Thoracic aorta (tissue), 2 donors: ENCODE results near the gene FBXL5. TPM values are rescaled to one million over a fixed set of nuclear protein-coding genes. Genes with fewer than 3 reads are reported as not detected.

ENCODE experiments used
- ATAC-seq: fragments of 150-250 bp; one replicate; pipeline ENCODE4 v1.8.0; 2017; ENCODE audit warnings: low read depth; ENCODE audit not compliant: insufficient number of reproducible peaks, low FRiP score
- DNase-seq: peaks from one replicate; pipeline ENCODE4 v3.0.0-alpha.2; 2020; ENCODE audit warnings: low spot score
- H3K27ac ChIP-seq, 2 donors: fragments of 200-600 bp; sonication (generic); 1 replicate in 1 of 2; 2 replicates in 1 of 2; pipeline ENCODE4 v1.5.1; 2016; ENCODE audit warnings: mild to moderate bottlenecking in 2 of 2, moderate library complexity in 2 of 2
- H3K27me3 ChIP-seq: fragments of 200-600 bp; sonication (generic); replicated peaks from 2 replicates; pipeline ENCODE4 v1.6.0; 2016; ENCODE audit warnings: mild to moderate bottlenecking; ENCODE audit not compliant: insufficient read depth
- H3K36me3 ChIP-seq: fragments of 200-600 bp; sonication (generic); one replicate; pipeline ENCODE4 v1.5.1; 2016
- H3K4me1 ChIP-seq, 2 donors: fragments of 200-600 bp; sonication (generic); 1 replicate in 1 of 2; 2 replicates in 1 of 2; pipeline versions ENCODE4 v1.5.1 to v1.6.0; 2016; ENCODE audit warnings: low read depth in 2 of 2, mild to moderate bottlenecking in 1 of 2; ENCODE audit not compliant: control insufficient read depth in 1 of 2
- H3K4me3 ChIP-seq: fragments of 200-600 bp; sonication (generic); 2 replicates; pipeline ENCODE4 v1.5.1; 2016; ENCODE audit warnings: mild to moderate bottlenecking
- H3K9me3 ChIP-seq: fragments of 200-600 bp; sonication (generic); 2 replicates; pipeline ENCODE4 v1.5.1; 2016
- CTCF ChIP-seq: fragments of 200-600 bp; sonication (generic); IDR thresholded peaks from one replicate; pipeline ENCODE4 v1.5.1; 2019; ENCODE audit warnings: antibody characterized with exemption
- total RNA-seq, 2 donors: library from RNA; depleted of rRNA; stranded (reverse); fragments of >200 nt; gene quantifications; one replicate each; pipeline versions ENCODE4 v1.1.0 to v1.2.3, GENCODE V29; 2016

FBXL5 gene
- total RNA-seq, 2 donors from 2014 or later = 136 to 147 TPM

GRCh38 chr4:15605537-15605936 is 49.6 kb downstream of the FBXL5 start:
- no peak for TF ChIP-seq CTCF
- Histone ChIP-seq H3K36me3 (peaks cover 28% of the 10 kb centered on the region), H3K27me3 (no peaks in the 10 kb centered on the region), H3K4me3 (no peak overlapping the region), H3K4me1 (peaks cover 0 to under 1% of the 10 kb centered on the region in 2 donors), H3K9me3 (no peaks in the 10 kb centered on the region), H3K27ac (no peak overlapping the region)
- no peak for DNase-seq
- ATAC-seq = no peak

- no peak for ATAC-seq
- Histone ChIP-seq H3K27me3 (no peaks in the 10 kb centered on the region), H3K9me3 (no peaks in the 10 kb centered on the region), H3K4me3 (no peak overlapping the region), H3K27ac (no peak overlapping the region), H3K36me3 (peaks cover 32% of the 10 kb centered on the region), H3K4me1 (no peaks in the 10 kb centered on the region)
- TF ChIP-seq CTCF = no peak
- no peak for DNase-seq
Observed at GRCh38 chr4:15601862-15602261, 53.3 kb downstream of the FBXL5 start.

GRCh38 chr4:15600176-15600575 is 55.0 kb downstream of the FBXL5 start:
- no peak for DNase-seq
- Histone ChIP-seq H3K4me3 (no peak overlapping the region), H3K27ac (no peak overlapping the region), H3K9me3 (no peaks in the 10 kb centered on the region), H3K4me1 (no peaks in the 10 kb centered on the region), H3K36me3 (peaks cover 32% of the 10 kb centered on the region), H3K27me3 (no peaks in the 10 kb centered on the region)
- no peak for ATAC-seq
- no peak for TF ChIP-seq CTCF

GRCh38 chr4:15598644-15599043 is 56.5 kb downstream of the FBXL5 start:
- Histone ChIP-seq H3K36me3 (peaks cover 23% of the 10 kb centered on the region), H3K27me3 (no peaks in the 10 kb centered on the region), H3K27ac (no peak overlapping the region), H3K4me1 (peaks cover 0 to under 1% of the 10 kb centered on the region in 2 donors), H3K9me3 (no peaks in the 10 kb centered on the region), H3K4me3 (no peak overlapping the region)
- DNase-seq (no peak), ATAC-seq (no peak)
- TF ChIP-seq CTCF = no peak

- ATAC-seq = no peak
- no peak for TF ChIP-seq CTCF
Observed at GRCh38 chr4:15592799-15593198, 62.4 kb downstream of the FBXL5 start.

More at GRCh38 chr4:15592799-15593198, 62.4 kb downstream of the FBXL5 start:
- Histone ChIP-seq H3K27ac (no peak overlapping the region), H3K4me3 (no peak overlapping the region), H3K9me3 (no peaks in the 10 kb centered on the region), H3K36me3 (no peaks in the 10 kb centered on the region), H3K4me1 (peaks cover 18 to 21% of the 10 kb centered on the region in 2 donors), H3K27me3 (no peaks in the 10 kb centered on the region)
- DNase-seq = no peak
